SJSA1 (cell line): Measurements from ENCODE around the gene CKS1B. TPM values are rescaled to one million over a fixed set of nuclear protein-coding genes. Genes with fewer than 3 reads are reported as not detected.

Source experiments
- DNase-seq, 2 experiments: peaks; one replicate each; pipeline ENCODE4 v3.0.0-alpha.2; 2015 to 2020; ENCODE audit warnings: low spot score in 2 of 2, low read depth in 1 of 2
- H3K27ac ChIP-seq: fragments of 250-450 bp; sonication (Bioruptor Pico); 2 replicates; pipeline ENCODE4 v1.5.1; 2020; ENCODE audit warnings: mild to moderate bottlenecking, moderate library complexity
- H3K27me3 ChIP-seq: fragments of 250-450 bp; sonication (Bioruptor Pico); replicated peaks from 2 replicates; pipeline ENCODE4 v1.5.1; 2020; ENCODE audit warnings: mild to moderate bottlenecking, moderate library complexity
- H3K36me3 ChIP-seq: fragments of 250-450 bp; sonication (Bioruptor Pico); 2 replicates; pipeline ENCODE4 v1.5.1; 2020; ENCODE audit warnings: mild to moderate bottlenecking
- H3K4me1 ChIP-seq: fragments of 250-450 bp; sonication (Bioruptor Pico); replicated peaks from 2 replicates; pipeline ENCODE4 v1.6.1; 2021; ENCODE audit warnings: mild to moderate bottlenecking
- H3K4me3 ChIP-seq: fragments of 250-450 bp; sonication (Bioruptor Pico); 2 replicates; pipeline ENCODE4 v1.5.1; 2020; ENCODE audit warnings: mild to moderate bottlenecking
- H3K9me3 ChIP-seq: fragments of 250-450 bp; sonication (Bioruptor Pico); replicated peaks from 2 replicates; pipeline ENCODE4 v1.5.1; 2020; ENCODE audit warnings: mild to moderate bottlenecking
- total RNA-seq: library from RNA; depleted of rRNA; stranded (reverse); fragments of >200 nt; shearing (Covaris generic); gene quantifications from 2 replicates; pipeline ENCODE4 v1.2.3, GENCODE V29; 2014

Gene CKS1B
- total RNA-seq, 1 experiment from 2014 or later, result 290 TPM

DNA sequence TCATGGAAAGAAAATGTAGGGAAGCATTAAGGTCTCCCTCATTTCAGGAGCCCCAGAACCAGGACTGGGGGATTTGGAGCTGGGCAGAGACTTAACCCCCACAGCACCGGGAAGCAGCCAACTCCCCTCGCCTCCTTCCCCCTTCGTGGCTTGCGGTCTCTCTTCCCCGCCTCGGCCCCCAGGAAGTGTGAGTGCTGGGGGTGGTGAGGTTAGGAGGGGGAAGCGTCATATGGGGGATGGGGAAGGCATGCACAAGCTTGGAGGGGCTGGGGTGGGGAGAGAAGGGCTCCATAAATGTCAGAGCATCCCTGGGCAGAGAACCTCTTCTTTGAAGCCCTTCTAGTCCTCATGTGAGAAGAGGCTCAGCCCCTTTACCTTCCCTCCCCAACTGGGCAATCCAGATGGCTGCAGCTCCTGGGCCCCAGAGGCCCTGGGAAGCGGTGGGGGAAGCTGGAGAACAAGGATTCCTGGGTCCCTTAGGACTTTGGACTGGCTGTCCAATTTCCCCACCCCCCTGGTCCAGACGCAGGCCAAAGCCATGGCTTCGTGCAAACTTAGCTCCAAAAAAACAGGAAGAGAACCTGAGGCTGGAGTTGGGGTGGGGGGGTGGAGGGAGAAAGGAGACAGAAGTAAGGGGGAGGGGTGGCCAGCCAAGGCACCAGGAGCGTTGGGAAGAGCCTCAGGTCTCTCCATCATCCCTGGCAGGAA, 35.9 kb downstream of the CKS1B start:
- no peaks in the 10 kb centered on the region for H3K4me1 ChIP-seq
- H3K4me3 ChIP-seq, result no peak overlapping the region
- DNase-seq, result no peak
- no peaks in the 10 kb centered on the region for H3K27me3 ChIP-seq
- no peaks in the 10 kb centered on the region for H3K9me3 ChIP-seq
- H3K36me3 ChIP-seq, result peaks cover 2% of the 10 kb centered on the region; the same call in 1 of the 2 replicates
- H3K27ac ChIP-seq, result no peak overlapping the region

DNA sequence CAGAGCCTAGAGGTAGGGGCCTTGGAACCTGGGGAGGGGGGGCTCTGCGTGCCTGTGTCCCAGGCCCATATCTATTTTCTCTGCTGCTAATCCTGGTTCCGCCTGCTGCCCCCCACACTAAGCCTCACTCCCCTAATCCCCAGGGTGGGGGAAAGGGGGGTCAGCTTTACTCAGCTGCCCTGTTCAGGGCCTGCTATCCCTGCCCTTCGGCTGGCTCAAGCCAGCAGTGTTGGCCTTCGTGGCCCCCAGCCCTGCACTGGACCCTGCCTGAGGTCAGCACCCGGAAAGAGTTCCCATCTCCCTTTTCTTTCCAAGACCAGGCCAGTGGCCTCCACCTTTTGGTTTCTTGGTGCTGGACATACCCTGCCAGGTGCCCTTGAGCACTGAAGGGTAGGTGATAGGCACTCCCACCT, 36.5 kb downstream of the CKS1B start:
- Histone ChIP-seq H3K36me3 (peaks cover 4% of the 10 kb centered on the region; the same call in 1 of the 2 replicates), H3K4me1 (no peaks in the 10 kb centered on the region), H3K27me3 (no peaks in the 10 kb centered on the region), H3K9me3 (no peaks in the 10 kb centered on the region), H3K27ac (no peak overlapping the region), H3K4me3 (no peak overlapping the region)
- DNase-seq, result no peak

DNA sequence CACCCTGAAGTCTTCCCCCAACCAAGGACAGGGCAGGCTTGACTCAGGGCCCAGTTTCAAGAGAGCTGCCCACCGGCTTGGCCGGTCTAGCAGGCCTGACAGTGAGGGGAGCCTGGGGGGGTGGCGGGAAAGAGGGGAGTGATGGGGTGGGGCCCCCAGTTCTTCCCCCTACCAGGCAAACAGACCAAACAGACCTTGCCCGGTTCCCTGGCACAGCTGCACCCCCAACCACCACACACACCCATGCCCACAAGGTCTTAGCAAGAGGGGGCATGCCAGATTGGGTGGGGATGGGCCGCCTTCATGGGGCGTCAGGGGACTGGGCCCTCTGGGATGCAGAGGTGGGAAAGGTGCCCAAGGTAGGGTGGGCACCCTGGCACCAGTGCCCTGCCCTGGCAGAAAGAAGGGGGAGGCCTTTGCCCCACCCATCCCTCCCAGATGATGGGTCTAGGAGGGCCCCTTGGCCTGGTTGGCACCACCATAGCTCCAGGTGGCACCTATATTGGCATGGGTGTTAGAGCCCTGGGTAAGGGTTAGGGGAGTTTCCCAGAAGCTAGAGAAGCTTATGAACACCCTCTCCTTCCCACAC, 37.0 kb downstream of the CKS1B start:
- Histone ChIP-seq H3K9me3 (no peaks in the 10 kb centered on the region), H3K4me3 (no peak overlapping the region), H3K27me3 (no peaks in the 10 kb centered on the region), H3K4me1 (no peaks in the 10 kb centered on the region), H3K36me3 (peaks cover 8% of the 10 kb centered on the region), H3K27ac (no peak overlapping the region)
- DNase-seq, result no peak

DNA sequence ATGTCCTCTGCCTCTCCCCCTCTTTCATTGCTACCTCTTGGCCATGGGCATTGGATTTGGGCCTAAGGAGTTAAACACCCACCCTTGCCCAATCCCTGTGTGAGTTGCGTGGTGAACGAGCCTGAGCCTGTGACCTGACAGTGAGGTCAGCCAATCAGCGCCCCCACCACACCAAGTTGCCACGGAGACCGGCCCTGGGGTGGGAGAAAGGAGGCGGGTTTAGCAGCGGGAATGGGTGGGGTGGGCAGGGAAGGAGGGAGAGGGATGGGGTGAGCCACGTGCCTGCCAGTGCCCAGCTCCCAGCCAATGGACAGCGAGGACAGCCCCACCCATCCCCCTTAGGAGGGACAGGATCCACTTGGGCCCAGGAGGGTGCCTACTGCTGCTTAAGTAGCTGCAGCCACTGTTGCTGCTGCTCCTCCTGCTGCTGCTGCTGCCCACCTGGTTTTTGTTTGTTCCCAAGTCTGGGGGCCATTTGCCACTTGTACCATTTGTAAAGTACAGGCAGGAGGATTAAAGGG, 37.6 kb downstream of the CKS1B start:
- Histone ChIP-seq H3K4me1 (peaks cover 5% of the 10 kb centered on the region), H3K27ac (no peak overlapping the region), H3K9me3 (no peaks in the 10 kb centered on the region), H3K36me3 (peaks cover 13% of the 10 kb centered on the region), H3K4me3 (no peak overlapping the region), H3K27me3 (no peaks in the 10 kb centered on the region)
- DNase-seq, result no peak

DNA sequence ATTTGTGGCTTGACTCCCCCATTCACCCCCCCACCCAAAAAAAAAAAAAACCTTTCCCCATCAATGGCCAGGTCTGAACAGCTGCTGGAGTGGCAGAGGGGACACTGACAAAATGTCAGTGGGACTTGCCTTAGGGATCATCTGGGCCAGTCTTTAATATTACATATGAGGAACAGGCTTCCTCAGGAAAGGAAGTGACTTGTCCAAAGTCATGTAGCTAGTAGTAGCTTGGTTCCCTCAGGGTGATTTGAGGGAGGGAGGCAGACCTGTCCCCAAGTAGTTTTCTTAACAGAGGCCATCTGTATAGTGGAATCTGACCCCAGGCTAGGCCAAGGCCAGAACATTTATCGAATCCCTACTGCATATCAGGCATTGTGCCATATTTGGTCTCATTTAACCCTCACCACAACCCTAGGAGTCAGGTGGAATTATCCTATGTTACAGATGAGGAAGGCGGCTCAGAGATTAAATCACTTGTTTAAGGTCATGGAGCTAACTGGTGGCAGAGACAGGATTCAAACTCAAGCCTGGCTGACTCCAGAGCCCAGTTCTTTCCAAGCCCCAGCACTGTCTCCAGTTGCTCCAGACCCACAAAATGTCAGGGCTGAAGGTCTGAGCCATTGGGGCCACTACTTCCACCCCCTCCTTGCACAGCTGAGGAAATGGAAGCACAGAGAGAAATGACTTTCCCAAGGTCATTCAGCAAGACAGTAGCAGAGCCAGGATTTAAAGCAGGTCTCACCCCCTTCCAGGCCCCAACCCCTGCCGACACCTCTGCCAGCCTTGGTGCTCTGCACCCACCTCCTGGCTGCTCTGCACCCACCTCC, 38.5 kb downstream of the CKS1B start:
- Histone ChIP-seq H3K36me3 (peaks cover 13% of the 10 kb centered on the region), H3K4me1 (peaks cover 14% of the 10 kb centered on the region), H3K27ac (no peak overlapping the region), H3K9me3 (no peaks in the 10 kb centered on the region), H3K27me3 (no peaks in the 10 kb centered on the region), H3K4me3 (no peak overlapping the region)
- DNase-seq, result no peak

DNA sequence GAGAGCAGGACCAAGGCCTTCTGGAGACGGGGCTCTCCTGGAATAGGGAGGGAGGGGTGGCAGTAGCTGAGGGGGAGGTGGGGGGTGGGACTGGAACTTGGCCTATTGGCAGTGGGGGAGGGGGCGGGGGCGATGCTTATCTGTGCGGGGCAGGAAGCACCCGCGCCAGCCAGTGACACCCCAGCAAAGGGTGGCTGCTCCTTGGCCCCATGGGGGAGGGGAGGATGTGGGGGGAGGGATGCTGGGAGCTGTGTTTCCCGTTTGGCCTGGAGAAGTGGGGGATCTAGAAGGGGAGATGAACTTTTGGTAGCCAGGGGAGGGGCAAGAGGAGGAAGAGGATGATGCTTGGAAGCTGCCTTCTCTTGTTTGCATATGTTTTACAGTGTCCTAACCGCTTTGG, 39.2 kb downstream of the CKS1B start:
- no peak for DNase-seq
- Histone ChIP-seq H3K9me3 (no peaks in the 10 kb centered on the region), H3K4me1 (peaks cover 15% of the 10 kb centered on the region), H3K27ac (no peak overlapping the region), H3K4me3 (no peak overlapping the region), H3K36me3 (peaks cover 13% of the 10 kb centered on the region), H3K27me3 (no peaks in the 10 kb centered on the region)

DNA sequence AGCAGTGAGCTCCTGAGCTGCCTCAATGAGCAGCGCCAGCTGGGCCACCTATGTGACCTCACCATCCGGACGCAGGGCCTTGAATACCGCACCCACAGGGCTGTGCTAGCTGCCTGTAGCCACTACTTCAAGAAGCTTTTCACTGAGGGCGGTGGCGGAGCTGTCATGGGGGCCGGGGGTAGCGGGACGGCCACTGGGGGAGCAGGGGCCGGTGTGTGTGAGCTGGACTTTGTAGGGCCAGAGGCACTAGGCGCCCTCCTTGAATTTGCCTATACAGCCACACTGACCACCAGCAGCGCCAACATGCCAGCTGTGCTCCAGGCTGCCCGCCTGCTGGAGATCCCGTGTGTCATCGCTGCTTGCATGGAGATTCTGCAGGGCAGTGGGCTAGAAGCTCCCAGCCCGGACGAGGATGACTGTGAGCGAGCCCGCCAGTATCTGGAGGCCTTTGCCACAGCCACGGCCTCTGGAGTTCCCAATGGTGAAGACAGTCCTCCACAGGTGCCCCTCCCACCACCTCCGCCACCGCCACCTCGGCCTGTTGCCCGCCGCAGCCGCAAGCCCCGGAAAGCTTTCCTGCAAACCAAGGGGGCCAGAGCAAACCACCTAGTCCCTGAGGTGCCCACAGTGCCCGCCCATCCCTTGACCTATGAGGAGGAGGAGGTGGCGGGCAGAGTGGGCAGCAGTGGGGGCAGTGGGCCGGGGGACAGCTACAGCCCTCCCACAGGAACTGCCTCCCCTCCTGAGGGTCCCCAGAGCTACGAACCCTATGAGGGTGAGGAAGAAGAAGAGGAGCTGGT, 40.4 kb downstream of the CKS1B start:
- Histone ChIP-seq H3K27ac (no peak overlapping the region), H3K4me3 (no peak overlapping the region), H3K36me3 (peaks cover 13% of the 10 kb centered on the region), H3K4me1 (peaks cover 20% of the 10 kb centered on the region), H3K27me3 (no peaks in the 10 kb centered on the region), H3K9me3 (no peaks in the 10 kb centered on the region)
- DNase-seq, result no peak

DNA sequence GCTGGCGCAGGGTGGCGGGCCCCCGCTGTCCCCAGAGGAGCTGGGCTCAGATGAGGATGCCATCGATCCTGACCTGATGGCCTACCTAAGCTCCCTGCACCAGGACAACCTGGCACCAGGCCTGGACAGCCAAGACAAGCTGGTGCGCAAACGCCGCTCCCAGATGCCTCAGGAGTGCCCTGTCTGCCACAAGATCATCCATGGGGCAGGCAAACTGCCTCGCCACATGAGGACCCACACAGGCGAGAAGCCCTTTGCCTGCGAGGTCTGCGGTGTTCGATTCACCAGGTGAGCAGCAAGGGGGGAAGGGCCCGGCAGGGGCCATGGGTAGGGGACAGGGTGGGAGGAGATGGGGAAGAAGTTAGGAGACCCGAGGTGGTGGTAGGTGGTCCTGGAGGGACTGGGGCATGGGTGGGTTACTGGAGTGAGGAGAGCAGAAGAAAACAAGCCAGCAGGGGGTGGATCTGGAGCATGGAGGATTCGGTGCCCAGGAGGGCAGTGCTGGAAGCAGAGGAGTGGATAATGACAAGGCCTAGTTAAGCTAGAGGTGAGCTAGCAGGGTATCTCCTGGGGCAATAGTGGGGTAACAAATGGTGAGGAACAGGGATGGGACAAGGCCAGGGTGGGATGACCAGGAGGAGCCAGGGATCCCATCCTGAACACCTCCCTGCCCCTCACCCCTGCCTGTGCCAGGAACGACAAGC, 41.2 kb downstream of the CKS1B start:
- H3K27ac ChIP-seq, result no peak overlapping the region
- H3K36me3 ChIP-seq, result peaks cover 13% of the 10 kb centered on the region
- no peaks in the 10 kb centered on the region for H3K9me3 ChIP-seq
- DNase-seq, result no peak
- H3K4me1 ChIP-seq, result peaks cover 20% of the 10 kb centered on the region
- no peak overlapping the region for H3K4me3 ChIP-seq
- no peaks in the 10 kb centered on the region for H3K27me3 ChIP-seq

DNA sequence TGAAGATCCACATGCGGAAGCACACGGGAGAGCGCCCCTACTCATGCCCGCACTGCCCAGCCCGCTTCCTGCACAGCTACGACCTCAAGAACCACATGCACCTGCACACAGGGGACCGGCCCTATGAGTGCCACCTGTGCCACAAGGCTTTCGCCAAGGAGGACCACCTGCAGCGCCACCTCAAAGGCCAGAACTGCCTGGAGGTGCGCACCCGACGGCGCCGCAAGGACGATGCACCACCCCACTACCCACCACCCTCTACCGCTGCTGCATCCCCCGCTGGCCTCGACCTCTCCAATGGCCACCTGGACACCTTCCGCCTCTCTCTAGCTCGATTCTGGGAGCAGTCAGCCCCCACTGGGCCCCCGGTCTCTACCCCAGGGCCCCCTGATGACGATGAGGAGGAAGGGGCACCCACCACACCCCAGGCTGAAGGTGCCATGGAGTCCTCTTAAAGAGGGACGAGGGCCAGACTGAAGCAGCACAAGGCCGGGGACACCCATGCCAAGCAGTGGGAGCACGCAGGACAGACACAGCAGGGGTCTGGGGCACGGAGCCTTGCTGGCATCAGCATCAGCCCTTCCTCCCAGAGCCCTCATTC, 41.9 kb downstream of the CKS1B start:
- no peak for DNase-seq
- H3K27me3 ChIP-seq, result no peaks in the 10 kb centered on the region
- H3K4me3 ChIP-seq, result no peak overlapping the region
- no peaks in the 10 kb centered on the region for H3K9me3 ChIP-seq
- peak overlapping the region; percentile 59 for H3K27ac ChIP-seq
- H3K36me3 ChIP-seq, result peaks cover 13% of the 10 kb centered on the region
- H3K4me1 ChIP-seq, result peaks cover 20% of the 10 kb centered on the region

DNA sequence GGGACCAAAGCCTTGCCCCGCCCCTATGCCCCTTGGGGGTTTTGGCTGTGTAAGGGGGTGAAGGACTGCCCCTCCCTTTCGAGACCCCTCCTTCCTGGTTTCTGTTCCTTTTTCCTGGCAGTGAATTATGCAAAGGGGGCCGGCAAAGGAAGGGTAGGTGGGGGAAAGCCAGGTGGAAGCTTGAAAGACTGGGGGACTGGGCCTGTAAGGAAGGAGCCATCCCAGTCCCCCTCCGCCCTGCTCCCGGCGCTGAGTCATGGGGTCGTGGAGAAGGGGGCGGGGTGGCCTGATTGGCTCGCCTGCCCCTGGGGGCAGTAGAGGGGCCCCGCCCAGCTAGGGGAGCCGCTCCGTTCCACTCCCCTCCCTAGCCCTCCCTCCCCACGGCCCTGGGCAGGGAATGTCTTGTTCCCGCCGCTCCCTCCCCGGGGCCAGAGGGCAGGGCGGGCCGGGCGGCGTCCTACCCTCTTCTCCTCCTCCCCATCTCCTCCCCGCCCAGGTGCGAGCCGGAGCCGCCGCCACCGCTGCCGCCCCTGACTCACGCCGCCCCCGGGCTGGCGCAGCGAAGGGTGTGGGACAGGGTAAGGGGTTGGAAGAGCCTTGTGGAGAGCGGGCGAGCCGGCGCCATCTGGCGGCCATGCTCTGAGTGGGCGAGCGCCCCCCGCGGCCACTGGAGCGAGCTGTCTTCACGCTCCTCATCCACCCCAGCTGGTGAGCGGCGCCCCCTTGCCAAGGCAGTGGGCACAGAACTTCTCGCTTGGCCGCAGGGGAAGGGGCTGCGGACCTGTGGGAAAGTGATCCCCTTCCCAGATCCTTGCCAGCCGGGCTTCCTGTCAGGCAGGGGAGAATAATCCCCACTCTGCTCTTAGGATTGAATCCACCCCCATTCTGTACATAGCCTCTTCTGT, 42.8 kb downstream of the CKS1B start:
- Histone ChIP-seq H3K27ac (peak overlapping the region; percentile 59), H3K36me3 (peaks cover 13% of the 10 kb centered on the region), H3K27me3 (no peaks in the 10 kb centered on the region), H3K4me1 (peaks cover 20% of the 10 kb centered on the region), H3K4me3 (peak overlapping the region; percentile 42), H3K9me3 (no peaks in the 10 kb centered on the region)
- peak; percentile 92 to 94 for DNase-seq

DNA sequence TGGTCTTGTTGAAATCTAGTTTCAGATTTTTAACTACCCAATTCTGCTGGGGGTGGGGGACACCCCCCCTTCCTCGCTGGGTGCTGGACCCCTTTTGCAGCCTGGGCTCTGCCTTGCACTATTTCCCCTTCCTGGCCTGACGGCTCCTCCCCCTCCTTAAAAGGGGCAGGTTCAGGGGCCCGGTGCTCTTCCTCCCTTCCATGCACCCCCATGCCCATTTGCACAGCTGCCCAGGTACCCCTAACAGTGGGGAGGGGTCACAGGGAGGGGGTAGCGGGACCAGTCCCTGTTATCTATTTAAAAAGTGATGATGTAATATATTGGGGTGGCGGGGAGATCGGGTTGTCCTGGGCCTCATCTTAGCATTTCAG, 43.5 kb downstream of the CKS1B start:
- no peaks in the 10 kb centered on the region for H3K27me3 ChIP-seq
- H3K36me3 ChIP-seq, result peaks cover 13% of the 10 kb centered on the region

More for the DNA sequence above, 43.5 kb downstream of the CKS1B start:
- no peak for DNase-seq
- H3K9me3 ChIP-seq, result no peaks in the 10 kb centered on the region
- peak overlapping the region; percentile 42 for H3K4me3 ChIP-seq
- peaks cover 20% of the 10 kb centered on the region for H3K4me1 ChIP-seq
- no peak overlapping the region for H3K27ac ChIP-seq
